ENCODE data around the gene PLD5. TPM values are rescaled to one million over a fixed set of nuclear protein-coding genes. Genes with fewer than 3 reads are reported as not detected.
"Not testable (repeated sequence)": the region's sequence is repeated elsewhere in the genome, so short reads cannot be mapped to it uniquely, and the experiment has no call there.

PLD5 gene
- total RNA-seq, 1 donor from 2014 or later = 0.29 TPM

DNA sequence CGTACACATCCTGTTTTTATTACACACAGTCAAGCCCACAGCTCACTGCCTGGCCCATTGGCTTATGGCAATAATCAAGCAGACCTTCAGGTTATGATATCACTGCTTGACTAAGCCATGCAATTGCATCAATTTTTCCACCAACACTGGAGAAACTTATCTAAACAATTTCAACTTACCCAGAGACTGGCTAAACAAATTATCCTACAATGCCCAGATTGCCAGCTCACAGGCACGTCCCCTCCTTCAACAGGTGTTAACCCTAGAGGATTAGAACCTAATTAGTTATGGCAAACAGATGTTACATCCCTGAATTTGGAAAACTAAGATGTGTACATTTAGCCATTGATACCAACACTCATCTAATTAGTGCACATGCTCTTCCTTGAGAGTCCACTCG is 310.0 kb downstream of the PLD5 start:
- not testable (repeated sequence) for DNase-seq (ENCODE audit: low read depth)

DNA sequence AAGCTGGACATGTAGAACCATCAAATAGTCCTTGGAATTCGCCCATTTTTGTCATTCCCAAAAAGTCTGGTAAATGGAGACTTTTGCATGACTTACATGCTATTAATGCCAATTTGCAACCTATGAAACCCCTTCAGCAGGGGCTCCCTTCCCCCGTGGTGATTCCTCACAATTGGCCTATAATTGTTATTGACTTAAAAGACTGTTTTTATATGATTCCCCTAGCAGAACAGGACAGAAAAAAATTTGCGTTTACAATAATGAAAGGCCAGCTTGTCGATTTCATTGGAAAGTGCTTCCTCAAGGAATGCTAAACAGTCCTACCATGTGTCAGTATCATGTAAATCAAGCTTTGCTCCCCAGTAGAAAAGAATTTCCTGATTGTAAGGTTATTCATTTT is 311.5 kb downstream of the PLD5 start:
- DNase-seq (ENCODE audit: low read depth) = not testable (repeated sequence)

DNA sequence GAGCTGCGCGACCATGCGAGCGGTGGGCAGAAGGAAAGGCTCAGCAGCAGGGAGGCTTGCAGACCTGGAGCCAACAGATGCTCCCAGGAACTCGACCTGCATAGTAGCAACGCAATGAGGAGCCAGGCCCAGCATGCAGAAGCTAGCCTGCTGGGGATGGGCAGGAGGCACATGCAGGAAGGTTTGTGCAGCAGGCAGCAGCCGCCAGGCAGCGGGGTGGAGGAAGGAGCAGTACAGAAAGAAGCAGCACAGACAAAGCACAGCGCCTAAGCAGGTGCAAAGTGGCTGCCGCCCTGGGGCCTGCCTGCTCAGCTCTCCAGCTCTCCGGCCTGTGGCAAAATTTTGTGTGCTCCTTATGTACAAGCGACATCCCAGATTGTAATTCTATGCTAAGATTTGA is 312.1 kb downstream of the PLD5 start:
- DNase-seq (ENCODE audit: low read depth) = no peak

DNA sequence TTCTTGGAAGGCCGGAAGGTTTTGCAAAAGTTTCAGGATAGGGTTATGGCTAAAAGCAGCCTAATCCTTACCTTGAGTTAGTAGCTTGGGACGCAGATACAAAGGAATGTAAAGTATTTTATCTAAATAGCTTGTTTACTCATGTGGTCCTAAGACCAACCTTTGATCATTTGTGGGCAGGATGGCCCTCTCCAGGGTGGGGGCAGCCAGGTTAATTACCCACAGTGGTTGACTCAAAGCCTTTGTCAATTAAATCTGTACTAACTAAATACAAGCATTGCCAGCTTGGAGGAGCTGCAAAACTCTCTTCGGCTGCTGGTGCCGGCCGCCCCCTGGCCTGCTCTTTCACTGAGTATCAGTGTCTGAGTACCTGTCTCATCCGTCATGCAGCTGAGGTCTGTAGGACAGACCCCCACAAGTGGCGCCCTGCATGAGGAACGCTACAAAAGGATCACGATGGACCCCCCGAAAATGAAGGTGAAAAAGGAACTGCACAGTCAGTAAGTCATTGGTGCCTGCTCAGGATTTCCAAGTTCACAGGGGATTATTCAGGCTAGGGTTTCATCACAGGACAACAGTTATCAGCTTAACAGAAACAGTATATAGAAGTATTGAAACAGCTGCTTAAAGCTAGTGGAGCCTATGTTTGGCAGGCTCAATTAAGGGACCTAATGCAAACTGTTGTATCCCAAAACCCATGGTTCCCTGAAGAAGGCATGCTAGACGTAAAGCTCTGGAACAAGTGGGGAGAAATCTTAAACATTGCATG is 313.1 kb downstream of the PLD5 start:
- no peak for DNase-seq (ENCODE audit: low read depth)

DNA sequence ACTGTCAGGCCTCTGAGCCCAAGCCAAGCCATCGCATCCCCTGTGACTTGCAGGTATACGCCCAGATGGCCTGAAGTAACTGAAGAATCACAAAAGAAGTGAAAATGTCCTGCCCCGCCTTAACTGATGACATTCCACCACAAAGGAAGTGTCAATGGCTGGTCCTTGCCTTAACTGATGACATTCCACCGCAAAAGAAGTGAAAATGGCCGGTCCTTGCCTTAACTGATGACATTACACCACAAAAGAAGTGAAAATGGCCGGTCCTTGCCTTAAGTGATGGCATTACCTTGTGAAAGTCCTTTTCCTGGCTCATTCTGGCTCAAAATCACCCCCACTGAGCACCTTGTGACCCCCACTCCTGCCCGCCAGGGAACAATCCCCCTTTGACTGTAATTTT is 314.2 kb downstream of the PLD5 start:
- not testable (repeated sequence) for DNase-seq (ENCODE audit: low read depth)

DNA sequence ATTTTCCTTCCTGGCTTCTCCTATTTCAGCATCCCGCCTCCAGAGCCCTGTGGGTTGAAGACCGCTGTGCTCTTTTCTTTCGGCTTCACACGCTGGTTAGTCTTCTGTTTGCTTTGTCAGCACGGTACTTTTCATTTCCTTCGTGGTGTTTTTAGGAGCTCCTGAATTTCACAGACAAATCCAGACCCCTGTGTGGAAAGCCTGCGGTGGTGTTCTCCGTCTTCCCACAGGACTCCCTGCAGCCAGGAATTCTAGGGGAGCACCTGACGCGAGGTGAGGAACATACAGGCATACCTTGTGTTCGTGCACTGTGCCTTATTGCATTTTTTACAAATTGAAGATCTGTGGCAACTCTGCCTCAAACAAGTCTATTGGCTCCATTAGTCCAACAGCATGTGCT is 315.4 kb downstream of the PLD5 start:
- no peak for DNase-seq (ENCODE audit: low read depth)

DNA sequence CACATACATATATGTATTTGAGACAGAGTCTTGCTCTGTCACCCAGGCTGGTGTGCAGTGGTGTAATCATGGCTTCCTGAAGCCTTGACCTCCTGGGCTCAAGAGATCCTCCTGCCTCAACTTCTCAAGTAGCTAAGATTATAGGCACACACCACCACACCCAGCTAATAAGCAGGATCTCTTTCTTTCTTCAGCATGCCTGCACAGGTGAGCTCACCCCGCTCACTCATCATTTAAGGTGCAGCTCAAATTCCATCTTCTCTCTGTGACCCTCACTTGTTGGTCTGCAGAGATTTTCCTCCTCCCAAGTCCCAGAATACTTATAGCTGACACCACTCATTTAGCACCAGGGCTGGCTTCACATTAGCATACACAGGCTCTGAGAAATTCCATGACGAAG is 316.5 kb downstream of the PLD5 start:
- DNase-seq (ENCODE audit: low read depth) = no peak

DNA sequence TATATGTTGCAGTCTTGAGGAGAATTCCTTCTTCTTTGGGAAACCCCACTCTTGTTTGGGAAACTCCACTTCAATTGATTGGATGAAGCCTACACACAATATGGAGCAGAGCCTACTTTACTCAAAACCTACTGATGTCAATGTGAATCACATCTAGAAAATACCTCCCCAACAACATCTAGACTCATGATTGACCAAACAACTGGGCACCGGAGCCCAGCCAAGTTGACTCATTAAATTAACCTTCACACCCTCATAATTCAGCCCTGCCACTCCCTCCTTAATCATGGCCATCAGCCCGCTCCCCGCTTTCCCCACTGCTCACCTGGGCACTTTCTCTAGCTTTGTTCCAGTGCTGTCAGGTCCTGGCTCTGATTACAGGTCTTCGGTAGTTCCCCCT is 317.5 kb downstream of the PLD5 start:
- DNase-seq (ENCODE audit: low read depth) = no peak

DNA sequence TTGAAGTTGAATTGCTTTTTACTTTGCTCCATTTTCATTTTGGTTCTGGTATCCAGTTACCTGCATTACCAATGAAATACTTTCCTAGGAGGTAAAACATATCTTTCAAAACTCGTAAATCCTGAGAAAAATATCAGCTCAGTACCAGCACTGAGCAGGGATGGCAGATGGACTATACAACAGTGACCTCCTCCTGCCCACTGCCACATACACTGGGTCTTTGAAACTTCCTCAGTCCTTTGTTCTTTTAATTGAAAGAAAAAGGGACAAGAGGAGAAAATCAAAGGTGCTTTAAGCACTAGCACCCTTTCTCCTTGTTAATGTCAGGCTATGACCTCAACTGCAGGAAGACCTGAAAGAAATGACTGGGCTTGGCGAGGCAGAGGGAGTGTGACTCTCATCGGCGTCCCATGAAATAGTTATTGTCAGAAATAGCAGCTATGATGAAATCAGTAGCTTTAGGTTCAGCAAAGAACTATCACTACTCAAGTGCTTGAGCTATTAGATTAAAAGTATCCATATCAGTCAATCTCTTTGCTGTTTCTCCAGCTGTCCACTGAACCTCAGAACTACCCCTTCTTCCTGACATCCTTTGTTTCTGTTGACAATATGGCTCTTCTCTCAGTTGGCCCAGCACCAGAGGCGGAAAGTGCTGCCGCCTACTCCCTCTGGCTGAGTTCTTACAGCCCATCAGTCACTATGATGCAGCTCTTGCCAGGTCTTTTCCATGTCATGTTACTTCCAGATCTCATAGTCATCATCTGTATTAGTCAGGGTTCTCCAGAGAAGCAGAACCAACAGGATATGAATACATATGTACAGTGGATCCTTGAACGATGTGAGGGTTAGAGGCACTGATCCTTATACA is 318.6 kb downstream of the PLD5 start:
- peak; percentile 12 for DNase-seq (ENCODE audit: low read depth)

DNA sequence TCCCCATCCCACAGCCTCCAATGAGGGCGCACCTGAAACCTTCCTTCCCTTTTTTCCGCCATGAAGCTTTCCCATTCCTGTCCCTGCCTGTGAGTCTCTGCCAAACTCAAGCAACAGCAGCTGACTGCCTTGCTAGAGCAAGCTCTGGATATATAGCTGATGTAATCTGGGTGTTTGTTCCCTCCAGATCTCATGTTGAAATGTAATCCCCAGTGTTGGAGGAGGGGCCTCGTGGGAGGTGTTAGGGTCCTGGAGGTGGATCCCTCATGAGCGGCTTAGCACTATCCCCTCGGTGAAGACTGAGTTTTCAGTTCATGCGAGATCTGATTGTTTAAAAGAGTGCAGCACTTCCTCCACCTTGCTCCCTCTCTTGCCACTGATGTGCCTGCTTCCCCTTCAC is 321.2 kb downstream of the PLD5 start:
- no peak for DNase-seq (ENCODE audit: low read depth)

DNA sequence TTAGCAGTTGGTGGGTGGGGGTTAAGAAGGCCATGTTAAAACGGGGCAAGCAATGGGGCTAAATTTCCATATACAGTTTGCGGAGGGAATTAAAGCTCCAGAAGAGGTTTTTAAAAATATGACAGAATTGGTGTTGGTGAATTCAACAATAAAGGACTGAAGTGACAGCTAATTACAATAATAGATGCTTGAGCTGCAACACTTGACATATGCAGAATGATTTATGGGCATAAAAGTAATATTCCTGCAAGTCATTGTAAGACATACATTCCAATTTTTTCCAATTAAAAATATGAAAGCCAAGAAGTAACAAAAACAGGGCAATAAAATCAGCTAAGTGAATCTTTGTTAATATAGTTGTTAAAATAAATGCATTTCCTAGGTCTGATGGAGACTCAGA is 323.4 kb downstream of the PLD5 start:
- DNase-seq (ENCODE audit: low read depth) = no peak

DNA sequence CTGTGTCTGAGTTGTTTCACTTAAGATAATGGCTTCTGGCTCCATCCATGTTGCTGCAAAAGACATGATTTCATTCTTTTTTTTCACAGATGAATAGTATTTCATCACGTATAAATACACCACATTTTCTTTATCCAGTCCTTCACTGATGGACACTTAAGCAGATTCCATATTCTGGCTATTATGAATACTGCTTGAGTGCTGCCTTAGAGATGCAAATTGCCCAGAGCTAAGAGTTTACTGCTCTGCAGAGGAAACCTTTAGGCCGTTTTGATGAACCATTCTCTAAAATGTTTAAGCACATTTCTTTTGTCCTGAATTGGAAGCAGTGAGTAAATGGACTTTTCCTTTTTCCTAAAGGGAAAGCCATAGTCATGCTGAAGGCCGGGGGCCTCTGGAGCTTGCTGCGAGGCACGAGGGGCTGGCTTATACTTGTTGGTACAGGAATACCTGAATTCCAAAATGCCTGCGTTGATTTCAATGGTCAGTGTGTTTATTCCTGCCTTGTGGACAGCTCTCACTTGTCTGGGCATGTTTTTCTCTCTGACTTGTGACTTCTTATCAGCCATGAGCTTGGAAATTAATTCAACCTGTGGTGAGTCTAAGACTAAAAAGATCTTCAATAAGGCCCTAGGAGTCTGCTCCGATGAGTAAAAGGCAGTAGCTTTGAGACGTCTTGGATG is 324.6 kb downstream of the PLD5 start:
- DNase-seq (ENCODE audit: low read depth) = no peak

DNA sequence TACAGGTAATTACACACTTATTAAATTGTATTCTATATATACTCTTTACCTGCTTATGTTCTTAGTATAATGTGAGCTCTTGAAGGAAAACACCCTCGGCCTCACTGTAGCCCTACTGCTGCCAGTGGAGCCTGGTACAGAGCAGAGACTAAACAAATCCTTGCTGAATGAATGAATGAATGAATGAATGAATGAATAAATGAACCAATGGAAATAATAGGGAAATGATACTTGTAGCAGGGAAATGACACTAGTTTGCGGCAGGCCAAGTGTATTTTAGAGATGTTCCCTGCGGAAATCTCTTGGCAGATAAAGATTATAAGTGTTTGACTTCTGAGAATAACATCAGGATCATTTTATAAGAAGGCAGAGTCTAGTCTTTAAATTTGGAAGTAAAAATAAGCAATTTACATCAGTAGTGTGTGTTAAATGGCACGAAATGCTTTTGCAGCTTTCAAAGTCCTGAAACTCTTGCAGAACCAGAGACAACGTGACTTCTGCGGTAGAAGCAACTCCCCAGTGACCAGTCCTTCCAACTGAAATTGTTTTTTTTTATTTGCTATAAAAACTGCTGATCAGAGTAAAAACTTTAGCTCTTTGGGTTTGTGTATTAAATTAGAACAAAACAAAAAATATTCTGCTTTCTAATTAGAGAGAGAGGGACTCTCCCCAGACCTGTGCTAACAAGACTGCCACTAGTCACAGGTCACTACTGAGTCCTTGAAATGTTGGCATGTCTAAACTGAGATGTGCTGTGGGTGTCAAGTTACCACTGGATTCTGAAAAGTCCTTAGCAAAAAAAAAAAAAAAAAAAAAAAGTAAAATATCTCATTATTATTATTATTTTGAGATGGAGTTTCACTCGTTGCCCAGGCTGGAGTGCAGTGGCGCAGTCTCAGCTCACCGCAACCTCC is 326.3 kb downstream of the PLD5 start:
- no peak for DNase-seq (ENCODE audit: low read depth)

DNA sequence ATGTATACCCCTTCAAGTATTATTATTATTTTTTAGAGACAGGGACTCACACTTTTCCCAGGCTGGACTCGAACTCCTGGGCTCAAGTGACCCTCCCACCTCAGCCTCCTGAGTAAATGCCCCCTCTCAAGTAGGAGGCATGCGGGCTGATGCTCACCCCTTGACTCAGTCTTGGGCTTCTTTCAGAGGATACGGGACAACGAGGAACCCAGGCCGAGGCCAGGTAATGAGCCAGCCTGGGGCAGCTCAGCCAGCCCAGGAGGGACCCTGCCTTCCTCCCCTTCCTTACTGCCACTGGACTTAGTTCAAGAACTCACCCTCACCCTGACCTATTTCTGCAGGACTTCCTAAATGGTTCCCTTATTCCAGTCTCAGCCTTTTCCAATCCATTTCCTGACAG is 327.6 kb downstream of the PLD5 start:
- no peak for DNase-seq (ENCODE audit: low read depth)

DNA sequence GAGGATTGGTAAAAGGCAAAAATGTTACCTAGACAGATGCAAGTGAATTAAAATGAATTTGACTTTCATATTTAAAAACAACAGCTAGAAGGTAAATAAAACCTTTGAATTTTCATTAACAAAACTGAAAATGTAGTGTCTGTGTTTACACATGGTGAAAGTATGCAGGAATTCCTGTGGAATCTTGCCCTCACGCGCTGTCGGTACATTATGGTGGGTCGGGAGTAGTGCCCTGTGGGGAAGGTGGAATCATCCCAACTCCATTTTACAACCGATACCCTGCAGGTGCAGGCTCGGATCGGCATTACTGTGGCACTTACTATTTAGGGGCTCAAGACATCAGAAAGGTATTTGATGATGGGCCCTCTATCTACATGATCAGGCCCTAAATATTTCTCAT is 328.4 kb downstream of the PLD5 start:
- no peak for DNase-seq (ENCODE audit: low read depth)

DNA sequence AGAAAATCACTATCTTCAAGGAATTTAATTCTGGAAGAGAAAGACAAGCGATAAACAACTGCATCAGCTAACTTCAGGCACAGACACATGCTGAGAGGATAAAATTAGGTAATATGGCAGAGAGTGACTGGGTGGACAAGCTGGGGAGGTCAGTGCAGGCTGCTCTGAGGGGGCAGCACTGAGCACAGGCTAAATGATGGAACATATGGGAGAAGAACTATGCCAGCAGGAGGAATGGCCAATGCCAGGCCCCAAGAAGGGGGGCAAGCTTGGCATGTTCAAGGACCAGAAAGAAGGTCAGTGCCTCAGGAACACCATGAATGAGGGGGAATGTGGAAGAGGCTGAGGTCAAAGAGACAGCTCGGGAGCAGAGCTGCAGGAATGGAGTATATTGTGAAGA is 334.9 kb downstream of the PLD5 start:
- no peak for DNase-seq (ENCODE audit: low read depth)

DNA sequence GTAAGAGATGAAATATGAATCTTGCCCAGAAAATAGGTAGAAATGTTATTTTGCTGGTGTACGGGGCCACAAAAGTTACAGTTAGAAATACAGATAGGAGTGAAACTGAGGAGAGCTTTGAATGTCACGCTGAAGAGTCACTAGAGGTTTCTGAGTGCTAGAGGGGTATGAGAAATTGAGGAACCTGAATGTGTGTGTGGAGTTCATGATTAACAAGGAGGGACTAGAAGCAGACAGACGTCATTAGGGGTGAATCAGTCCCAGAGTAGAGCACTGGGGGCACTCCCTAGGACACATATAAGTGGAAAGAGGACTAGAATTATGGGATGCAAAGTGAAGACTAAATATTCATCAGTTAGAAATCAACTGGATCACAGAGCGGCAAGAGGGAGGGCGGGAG is 336.7 kb downstream of the PLD5 start:
- DNase-seq (ENCODE audit: low read depth) = no peak

DNA sequence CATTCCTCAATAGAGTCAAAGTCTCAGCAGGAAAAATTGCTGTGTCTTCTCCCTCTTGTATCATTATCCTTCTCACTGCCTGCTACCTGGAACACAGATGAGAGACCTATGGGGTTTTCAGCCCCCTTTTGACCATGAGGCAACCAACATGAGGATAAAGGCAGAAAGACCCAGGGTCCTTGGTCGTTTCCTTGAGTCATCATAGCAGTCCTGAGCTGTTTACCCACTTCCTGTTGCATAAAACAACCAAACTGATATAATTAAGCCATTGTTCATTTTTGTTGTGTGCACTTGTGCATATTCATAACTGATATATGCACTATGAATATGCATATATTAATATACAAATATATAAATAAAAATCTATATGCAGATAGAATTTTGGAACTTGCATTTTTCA is 337.3 kb downstream of the PLD5 start:
- no peak for DNase-seq (ENCODE audit: low read depth)

DNA sequence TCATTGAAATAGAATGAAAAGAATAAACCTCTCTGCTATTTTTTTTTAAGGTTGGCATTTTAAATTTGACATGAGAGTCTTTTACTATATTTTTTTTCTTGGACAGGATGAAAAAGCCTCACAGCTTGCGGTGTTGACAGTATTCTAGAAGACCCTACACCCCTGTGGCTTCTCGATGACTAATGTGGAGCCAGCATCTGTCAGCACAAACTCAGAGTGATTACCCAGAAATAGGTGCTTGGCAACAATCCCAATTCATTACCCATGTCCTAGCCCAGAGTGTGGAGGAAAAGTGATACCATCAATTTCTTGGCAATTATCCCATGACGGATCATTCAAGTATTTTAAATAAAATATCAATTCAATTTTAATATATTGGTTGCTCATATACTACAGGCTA is 338.8 kb downstream of the PLD5 start:
- DNase-seq (ENCODE audit: low read depth) = peak; percentile 29

DNA sequence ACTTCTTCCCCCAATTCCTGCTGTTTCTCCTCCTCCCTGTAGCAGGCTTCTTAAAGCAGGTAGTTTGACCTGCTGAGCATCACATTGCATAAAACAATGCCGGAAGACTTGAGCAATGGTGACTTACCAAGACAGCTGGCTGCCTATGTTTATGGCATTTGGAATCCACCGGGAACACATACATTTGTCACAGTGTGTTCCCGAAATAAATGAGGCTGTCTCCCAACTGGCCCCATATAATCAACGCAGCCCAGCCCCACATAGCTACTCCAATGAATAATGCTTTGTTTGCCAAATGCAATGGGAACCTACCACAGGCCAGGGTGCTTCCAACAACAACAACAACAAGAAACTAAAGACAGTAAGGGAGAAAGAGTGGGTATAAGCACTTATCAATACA is 339.5 kb downstream of the PLD5 start:
- no peak for DNase-seq (ENCODE audit: low read depth)

DNA sequence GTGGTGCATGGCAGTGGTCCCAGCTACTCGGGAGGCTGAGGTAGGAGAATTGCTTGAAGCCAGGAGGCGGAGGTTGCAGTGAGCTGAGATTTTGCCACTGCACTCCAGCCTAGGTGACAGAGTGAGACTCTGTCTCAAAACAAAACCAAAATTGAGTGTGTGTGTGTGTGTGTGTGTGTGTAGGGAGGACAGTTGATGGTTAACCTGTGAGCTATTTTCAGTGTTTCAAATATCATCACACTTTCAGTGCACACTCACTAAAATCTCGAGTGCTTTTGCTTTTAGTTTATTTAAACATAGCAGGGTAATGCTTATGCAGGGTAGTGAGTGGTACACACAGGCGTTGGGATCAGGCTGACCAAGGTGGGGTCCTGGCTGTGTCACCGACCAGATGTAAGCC is 344.7 kb downstream of the PLD5 start:
- DNase-seq (ENCODE audit: low read depth) = not testable (repeated sequence)
